ENCODE measurements around the gene WWC1.

WWC1 gene

DNA sequence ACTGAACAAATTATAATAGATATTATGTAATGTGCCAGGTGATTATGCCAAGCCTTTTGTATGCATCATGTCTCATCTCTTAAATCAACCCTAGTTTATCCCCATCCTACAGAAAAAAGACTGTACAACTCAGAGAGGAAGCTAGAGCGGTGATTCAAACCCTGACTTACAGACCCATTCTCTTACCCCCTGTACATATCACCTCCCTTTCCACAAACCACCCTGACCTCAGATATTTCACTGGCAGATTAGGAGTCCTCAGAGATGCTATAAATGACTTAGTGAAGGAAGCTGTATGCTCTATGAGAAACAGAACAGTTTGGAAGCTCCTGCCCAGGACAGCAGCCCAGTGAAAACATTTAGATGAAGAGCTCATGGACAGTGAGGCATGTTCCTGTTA is 115.8 kb downstream of the WWC1 start:
- in situ Hi-C loops (cut with MboI; ENCODE audit: low sequenced_read_pairs): no loop called here

DNA sequence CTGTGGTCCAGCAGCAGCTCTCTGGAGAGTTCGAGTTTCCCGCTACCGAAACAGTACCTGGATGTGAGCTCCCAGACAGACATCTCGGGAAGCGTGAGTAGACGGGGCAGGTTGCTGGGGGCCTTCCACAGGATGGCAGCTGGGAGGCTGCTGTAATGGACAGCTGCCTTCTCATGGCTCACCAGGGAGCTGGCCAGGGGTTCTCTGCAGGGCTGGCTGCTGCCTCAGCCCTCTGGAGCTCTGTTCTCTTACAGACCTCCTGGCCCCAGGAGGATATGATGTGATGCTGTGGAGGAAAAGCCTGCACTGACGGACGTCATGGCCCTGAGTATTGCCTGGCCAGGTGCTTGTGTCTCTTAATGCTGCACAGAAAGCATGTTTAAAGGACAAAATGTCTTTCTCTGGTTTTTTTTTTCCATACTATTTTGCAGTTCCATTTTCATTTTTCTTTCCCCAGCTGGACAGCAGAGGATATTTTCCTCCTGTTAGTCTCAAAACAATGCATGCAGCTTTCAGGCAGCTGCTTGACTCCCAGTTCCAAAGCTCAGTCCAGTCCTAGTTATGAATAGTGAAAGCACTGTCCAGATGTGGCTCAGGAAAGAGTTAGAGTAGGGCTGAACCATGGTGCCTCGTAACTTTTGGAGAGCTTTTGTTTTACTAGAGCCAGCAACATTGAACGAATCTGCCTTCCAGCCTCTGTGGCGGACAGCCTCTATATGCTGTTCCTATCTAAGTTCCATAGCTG is 117.3 kb downstream of the WWC1 start:
- in situ Hi-C loops (cut with MboI; ENCODE audit: low sequenced_read_pairs): no loop called here

DNA sequence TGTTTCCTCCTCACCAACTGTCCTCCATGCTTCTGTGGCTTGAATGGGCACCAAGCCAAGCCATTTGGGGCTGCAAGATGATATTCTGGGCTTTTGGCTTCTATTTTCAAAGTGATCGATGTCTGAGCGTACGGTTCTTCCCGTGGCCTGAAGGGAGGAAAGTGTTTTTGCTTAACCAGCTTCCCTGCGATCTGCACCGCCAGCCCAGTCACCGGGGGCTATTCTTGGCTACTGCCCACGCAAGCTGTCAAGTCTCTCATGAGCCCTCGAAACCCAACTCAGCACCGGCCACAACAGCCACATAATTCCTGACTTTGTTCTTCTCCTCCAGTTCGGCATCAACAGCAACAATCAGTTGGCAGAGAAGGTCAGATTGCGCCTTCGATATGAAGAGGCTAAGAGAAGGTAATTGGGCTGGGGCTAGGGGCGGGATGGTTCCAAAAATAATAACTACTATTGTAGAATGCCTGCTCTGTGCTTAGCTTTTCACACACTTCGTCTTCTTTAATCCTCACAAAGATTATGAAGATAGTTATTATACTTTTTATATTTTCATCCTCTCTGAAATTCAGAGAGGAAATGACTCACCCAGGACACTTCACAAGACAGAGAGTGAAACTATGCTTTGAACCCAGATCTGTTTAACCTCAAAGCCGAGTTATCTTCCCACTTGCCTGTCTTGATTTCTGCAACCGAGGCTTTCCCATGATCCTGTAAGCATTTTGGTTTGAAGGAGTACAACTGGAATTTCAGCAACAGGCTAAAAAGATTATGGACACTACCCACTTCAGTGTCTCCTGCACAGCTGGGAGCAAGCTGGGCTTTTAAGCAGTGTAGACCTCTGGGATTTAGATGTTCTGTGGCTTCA is 118.4 kb downstream of the WWC1 start:
- in situ Hi-C loops (cut with MboI; ENCODE audit: low sequenced_read_pairs): no loop called here

DNA sequence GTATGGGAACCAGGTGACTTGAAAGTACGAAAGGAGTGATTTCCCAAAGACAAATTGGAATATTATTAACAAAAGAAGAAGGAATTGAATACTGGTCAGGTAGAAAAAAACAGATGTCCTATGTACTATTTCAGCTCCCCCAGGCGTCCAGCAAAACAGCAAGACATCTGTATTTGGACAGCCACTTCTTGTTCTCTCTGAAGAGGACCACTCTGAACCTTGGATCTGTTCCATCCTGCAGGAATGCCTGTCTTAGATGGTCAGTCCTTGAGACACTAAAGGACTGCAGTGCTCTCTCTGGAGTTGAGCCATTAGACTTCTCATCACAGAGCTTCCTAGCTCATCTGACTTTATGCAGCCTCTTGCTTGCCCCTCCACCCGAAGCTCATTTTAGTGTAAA is 120.4 kb downstream of the WWC1 start:
- in situ Hi-C loops (cut with MboI; ENCODE audit: low sequenced_read_pairs): no loop called here

DNA sequence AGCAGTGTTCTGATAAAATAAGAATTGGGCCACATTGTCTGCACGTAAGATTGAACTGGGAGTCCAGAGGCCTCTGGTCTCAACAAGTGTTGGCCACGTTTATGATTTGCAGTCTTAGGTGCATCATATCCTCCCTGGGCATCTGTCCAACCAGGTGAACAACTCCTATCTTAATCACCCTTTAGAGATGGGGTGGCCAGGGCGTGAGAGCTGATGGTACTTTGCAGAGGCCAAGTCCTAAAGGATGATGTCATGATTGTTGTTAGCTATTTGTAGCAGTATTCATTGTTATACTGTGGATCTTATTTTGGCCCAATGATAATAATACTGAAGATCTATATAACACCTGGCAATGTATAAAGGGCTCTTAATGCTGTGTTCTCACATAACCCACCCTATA is 121.6 kb downstream of the WWC1 start:
- in situ Hi-C loops (cut with MboI; ENCODE audit: low sequenced_read_pairs): no loop called here

DNA sequence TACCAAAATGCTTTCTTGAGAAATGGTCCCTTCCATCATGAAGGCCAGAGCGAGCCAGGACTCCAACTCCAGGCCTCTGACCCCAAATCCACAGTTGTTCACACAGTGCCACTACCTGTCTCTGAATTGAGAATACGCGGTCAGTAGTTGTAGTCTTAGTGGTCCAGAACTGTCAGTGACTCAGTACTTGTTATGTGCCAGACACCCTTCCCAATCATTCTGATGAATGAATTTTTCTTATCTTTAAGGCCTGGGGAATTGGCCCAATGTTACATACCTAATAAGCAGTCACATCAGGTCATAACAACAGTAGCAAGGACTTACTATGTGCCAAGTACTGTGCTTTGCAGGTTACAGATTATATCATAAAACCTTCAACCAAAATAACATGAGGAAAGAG is 122.2 kb downstream of the WWC1 start:
- in situ Hi-C loops (cut with MboI; ENCODE audit: low sequenced_read_pairs): no loop called here

DNA sequence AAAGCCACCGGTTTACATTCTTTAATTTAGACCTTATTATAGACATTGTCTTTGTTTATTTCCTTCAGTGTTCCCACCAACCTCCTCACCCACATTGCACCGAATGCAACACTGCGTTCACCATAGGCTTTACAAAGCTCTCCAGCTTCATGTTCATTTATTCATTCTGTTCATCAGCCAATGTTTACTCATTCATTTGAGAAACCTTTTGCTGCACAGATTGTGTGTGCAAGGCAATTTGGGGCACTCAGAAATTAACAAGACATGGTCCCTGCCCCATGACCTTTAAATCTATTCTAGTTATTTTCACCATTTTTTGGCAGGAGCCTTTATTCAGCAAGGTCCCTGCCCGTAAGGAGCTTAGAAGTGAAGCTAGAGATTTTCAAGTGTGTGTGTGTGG is 124.0 kb downstream of the WWC1 start:
- in situ Hi-C loops (cut with MboI; ENCODE audit: low sequenced_read_pairs): no loop called here

DNA sequence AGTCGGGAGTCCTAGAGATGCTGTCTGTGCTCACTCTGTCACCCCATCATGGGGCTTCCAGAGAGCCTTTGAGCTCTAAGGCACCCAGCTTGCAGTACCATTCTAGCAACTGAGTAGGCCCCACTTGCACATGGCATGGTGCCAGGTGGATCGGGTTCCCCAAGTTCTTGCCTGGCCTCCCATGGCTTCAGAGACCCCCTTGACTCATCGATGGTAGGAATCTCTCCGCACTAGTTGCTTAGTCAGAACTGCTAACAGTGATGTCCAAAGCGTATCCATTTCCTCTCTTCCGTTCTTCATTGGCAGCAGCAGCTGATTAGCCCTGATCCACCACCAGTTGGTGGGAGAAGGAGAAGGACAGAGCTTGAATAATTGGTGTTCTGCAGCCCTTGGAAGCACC is 124.5 kb downstream of the WWC1 start:
- in situ Hi-C loops (cut with MboI; ENCODE audit: low sequenced_read_pairs): no loop called here

DNA sequence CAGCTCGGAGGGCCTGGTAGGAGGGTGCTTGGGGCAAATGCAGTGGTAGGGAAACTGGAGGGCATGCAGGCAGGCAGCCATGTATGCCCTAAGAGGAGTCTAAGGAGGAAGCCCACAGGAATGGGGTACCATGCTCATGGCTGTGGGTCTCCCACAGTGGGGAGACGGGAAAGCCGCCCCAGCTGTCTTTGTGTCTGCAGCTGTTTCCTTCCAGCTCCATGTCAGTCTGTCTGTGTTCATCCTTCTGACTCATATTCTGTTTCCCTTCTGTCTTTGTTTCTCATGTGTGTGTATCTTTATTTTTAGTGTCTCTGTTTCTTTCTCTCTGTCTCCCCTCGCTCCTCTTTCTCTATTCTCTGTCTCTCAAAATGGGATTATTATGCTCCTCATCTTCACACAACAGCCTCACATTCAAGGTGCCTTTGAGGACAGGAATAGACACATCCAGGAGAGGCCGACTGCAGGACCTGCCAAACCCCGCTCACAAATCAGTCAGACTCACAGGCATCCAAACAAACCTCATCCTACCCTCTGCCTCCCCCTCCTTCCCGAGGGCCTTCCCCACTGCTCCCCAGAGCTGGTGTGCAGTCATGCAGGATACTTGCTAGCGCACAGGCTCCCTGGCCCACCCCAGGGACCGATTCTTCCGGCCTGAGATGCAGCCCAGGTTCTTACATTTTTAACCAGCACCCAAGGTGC is 126.4 kb downstream of the WWC1 start:
- in situ Hi-C loops (cut with MboI; ENCODE audit: low sequenced_read_pairs): no loop called here

DNA sequence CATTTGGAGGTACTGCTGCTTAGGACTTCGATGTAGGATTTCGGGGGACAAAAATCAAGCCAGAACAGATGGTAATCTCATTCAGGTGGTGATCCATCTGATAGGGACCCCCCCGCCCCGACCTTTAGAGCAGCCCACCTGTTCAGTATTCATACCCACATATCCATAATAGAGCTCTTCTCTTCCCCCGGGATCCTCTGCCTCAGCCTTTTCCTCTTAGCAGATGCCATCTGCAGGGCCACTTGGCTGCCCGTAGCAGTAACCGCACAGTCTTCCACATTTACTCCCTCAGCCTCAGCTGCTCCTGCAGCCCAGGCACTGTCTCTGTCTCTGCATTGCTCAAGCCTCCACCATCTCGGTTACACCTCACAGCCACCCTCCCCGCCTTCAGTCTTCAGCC is 129.0 kb downstream of the WWC1 start:
- in situ Hi-C loops (cut with MboI; ENCODE audit: low sequenced_read_pairs): no loop called here

DNA sequence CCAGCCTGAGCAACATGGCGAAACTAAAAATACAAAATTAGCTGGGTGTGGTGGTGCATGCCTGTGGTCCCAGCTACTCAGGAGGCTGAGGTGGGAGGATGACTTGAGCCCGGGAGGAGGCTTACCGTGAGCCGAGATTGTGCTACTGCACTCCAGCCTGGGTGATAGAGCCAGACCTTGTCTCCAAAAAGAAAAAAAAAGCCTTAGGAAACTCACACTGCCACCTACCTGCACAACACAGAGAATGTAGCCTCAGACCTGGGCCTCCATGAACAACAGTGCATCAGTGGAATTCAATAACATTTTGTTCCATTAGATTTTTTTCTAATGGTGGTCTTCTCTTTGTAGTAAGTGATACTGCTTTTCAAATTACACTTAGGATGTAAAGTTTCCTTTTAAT is 131.0 kb downstream of the WWC1 start:
- in situ Hi-C loops (cut with MboI; ENCODE audit: low sequenced_read_pairs): no loop called here

DNA sequence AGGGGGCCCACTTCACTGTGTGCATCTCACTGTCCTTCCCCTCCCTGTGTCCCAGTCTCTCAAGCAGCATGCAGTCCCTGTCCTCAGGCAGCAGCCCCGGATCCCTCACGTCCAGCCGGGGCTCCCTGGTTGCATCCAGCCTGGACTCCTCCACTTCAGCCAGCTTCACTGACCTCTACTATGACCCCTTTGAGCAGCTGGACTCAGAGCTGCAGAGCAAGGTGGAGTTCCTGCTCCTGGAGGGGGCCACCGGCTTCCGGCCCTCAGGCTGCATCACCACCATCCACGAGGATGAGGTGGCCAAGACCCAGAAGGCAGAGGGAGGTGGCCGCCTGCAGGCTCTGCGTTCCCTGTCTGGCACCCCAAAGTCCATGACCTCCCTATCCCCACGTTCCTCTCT is 132.0 kb downstream of the WWC1 start:
- in situ Hi-C loops (cut with MboI; ENCODE audit: low sequenced_read_pairs): no loop called here

DNA sequence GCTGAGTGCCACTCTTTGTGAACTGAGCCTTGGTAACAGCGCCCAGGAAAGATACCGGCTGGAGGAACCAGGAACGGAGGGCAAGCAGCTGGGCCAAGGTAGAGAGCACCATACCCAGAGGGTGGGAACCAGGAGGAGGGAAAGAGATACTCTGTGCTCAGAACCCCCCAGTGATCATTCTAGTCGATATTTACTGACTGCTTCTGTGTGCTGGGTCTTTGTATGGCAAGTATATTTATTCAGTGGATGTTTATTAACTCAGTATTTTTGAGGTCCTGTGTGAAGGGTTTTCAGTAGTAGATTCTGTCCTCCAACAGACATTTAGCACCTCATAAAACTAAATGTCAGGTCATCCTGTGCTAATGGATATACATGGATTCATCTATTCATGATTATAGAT is 132.5 kb downstream of the WWC1 start:
- in situ Hi-C loops (cut with MboI; ENCODE audit: low sequenced_read_pairs): no loop called here

DNA sequence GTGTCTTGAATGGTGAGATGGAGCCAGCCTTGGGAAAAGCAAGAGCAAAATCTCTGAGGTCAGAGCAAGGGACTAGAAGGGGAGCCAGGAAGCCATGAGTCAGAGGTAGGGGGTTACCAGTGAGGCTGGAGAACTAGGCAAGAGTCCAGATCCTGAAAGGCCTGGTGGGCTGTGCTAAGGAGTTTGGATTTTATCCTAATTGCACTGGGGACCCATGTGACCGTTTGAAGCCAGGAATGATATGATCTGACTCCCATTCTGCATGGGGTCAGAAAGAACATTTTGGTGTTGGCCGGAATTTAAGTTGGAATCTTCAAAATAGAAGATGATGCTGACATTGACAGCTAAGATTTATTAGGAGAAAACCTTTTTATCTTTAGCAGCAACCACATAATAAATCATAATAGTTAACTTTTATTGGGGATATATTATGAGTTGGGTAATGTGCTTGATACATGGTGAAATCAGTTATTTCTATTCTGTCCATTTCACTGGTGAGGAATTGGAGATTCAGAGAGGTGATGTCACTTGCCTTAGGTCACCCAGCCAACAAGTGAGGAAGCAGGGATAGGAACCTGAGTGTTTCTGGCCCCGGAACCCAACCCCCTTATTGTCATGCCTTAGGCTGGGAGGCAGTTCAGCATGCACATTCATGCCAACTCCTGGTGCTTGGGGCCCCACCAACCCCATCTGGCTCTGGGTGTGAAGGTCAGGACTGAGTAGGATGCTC is 133.3 kb downstream of the WWC1 start:
- in situ Hi-C loops (cut with MboI; ENCODE audit: low sequenced_read_pairs): no loop called here

DNA sequence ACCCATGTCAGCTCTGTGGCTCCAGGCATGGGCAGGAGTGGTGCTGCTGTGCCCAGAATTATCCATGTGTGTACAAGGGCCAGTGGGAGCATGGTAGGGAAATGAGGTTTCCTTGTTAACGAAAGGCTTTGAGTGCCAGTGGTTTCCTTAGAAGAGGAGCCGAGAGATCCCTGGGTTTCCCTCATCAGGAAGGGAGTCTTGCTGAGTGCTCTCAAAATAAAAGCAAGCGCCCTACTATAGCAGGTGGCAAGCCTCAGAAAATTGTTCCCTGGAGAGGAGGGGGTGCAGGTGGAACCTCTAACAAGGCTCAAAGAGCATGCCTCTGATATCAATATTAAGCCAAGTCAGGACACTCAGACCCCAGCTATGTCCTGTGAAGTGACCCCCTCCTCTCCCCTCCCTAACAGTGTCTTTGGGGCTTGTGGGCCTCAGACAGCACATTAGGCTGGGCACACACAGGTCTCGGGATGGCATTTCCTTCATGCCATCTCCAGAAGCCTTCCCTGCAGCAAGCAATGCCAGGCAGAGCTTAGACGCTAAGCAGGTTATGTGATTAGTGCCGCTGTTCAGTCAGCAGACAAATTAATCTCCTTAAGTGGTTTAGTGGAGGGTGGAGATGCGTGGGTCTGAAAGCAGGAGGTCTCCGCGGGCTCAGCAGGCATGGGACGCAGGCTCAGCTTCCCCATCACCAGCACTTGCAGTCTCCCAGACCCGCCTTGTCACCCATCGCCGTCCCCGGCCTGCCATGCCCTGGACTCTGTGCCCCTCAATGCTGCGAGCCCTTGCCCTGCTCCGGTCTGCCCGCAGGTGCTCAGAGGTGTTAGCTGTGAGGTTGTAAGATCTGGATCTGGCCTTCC is 134.8 kb downstream of the WWC1 start:
- in situ Hi-C loops (cut with MboI; ENCODE audit: low sequenced_read_pairs): no loop called here

DNA sequence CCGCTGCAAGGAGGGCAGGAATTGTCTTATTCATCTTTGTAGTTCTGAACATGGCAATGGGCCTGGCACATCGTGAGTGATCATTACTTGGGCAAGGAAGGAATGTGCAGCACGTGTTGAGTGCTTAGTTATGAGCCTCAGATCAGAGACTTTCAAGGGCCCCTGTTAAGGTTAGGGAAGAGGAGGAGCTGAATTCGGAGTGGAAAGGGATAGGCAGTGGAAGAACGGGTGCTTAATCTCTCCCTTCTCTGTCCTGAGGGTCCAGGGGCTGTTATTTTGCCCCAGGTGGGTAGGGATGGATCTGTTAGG is 135.4 kb downstream of the WWC1 start:
- in situ Hi-C loops (cut with MboI; ENCODE audit: low sequenced_read_pairs): no loop called here

DNA sequence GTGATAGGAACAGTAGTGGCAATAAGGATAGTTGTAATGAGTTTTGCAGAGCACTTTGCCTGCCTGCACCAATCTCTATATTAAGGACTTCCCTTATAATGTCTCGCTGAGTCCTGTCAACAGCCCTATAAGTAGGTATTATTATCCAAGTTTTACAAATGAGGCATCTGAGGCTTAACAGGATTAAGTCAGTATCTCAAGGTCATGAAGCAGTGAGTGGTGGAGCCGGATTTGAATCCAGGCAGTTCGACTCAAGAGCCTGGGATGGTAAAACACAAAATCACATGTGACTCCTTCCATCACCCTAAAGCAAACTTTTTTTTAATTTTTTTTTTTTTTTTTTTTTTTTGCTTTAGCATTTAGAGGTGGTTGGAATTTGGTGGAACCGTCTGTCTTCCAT is 135.8 kb downstream of the WWC1 start:
- in situ Hi-C loops (cut with MboI; ENCODE audit: low sequenced_read_pairs): no loop called here

DNA sequence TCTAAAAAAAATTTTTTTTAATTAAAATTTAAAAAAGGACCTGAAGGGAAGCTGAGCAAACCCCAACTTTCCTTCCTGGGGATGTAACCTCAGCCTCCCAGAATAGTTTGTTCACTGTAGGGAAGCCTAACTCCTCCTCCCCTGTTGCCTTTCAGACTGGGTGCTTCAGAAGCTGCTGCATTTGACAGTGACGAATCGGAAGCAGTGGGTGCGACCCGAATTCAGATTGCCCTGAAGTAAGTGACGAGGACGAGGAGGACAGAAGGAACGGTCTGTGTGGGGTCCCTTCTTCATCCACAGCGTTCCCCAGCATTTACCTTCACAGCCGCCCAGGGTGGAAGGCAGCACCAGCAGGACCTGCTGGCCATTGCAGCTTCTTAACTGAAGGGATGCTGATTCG is 137.1 kb downstream of the WWC1 start:
- in situ Hi-C loops (cut with MboI; ENCODE audit: low sequenced_read_pairs): no loop called here

DNA sequence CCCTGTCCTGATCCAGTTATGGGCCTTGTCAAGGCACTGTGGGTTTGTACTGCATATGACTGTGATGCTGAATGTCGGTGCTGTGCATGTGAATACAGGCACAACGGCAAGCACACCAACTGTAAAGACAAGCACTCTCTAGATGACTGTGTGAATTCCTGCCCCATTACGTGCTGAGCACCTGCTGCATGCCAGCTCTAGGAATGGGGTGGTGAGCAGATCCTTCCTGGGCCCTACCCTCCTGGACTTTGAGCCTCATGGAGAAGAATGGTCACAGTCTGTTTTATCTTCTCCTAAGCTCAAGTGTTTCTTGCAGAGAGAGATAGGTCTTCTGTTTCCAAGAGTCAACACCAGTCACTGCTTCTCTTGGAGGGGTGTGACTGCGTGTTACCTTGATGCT is 138.9 kb downstream of the WWC1 start:
- in situ Hi-C loops (cut with MboI; ENCODE audit: low sequenced_read_pairs): no loop called here

DNA sequence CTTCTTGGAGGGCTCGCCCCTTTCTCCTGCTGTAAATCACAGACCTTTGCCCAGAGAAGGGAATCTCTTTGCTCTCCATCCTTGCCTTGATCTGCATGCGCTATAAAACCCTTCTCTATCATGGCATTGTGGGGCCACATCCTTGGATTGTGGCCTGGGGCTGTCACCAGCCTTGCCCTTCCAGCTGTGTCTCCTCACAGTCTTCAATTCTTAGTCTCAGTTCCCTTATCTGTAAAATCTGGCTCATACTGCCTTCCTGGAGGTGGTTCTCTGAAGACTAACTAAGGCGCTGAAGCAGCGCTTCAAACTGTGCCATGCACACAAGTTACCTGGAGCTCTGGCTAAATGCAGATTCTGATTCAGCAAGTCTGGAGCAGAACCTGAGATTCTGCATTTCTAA is 141.5 kb downstream of the WWC1 start:
- in situ Hi-C loops (cut with MboI; ENCODE audit: low sequenced_read_pairs): no loop called here
